Activated naive CD4-positive, alpha-beta T cell treated with anti-CD3 and anti-CD28 coated beads, Interleukin-2, amount 50 U/mL, for 24 hours (primary cell): ENCODE measurements around the gene HOXB1.

Experiments
- H3K27ac Mint-ChIP-seq: one replicate; pipeline ENCODE4 v1.8.0; 2021; ENCODE audit warnings: mild to moderate bottlenecking, mixed read lengths
- H3K27me3 Mint-ChIP-seq: one replicate; pipeline ENCODE4 v1.8.0; 2021; ENCODE audit warnings: mixed read lengths
- H3K36me3 Mint-ChIP-seq: one replicate; pipeline ENCODE4 v1.8.0; 2021; ENCODE audit warnings: mixed read lengths
- H3K4me1 Mint-ChIP-seq: one replicate; pipeline ENCODE4 v1.8.0; 2021; ENCODE audit warnings: mixed read lengths
- H3K4me3 Mint-ChIP-seq: one replicate; pipeline ENCODE4 v1.8.0; 2021; ENCODE audit warnings: mild to moderate bottlenecking, mixed read lengths
- H3K9me3 Mint-ChIP-seq: one replicate; pipeline ENCODE4 v1.8.0; 2021; ENCODE audit warnings: mixed read lengths

HOXB1 gene

DNA sequence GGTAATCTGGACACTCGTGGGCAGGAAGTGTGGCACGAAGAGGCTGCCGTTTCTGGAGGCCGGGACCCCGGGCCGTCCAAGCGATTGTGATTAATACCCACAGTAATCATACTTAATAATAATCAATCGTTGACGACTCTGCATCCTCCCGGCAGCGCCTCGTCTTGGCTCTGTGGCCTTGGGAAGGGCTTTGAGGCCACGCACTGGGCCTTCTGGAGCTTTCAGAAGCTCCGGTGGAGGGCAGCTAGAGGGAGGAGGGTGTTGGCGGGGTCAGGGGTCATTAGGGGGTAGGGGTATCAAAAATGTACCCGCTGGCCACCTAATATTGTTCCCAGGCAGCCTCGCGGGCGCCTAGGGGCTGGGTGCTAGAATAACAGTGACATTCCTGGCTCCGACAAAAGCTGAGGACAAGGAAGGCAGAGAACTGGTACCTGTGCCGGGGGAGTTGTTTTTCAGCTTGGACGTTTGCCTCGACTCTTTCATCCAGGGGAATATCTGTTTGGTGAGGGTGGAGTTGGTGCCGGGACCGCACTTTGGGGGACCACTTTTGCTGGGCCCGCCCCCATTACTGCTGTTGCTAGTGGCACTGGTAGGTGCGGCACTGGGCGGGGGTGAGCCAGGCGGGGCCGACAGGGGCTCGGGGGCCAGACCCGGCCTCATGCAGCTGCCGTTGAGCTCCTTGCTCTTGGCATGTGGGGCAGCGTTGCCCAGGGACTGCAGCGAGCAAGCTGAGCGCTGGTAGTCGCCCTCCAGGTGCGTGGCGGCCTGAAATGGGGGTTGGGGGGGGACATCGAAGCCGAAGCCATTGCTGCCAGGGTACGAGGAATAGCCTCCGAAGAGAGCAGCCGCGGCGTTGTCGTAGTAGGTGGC lies 21.0 kb upstream of the HOXB1 start:
- H3K27ac Mint-ChIP-seq = no peak overlapping the region
- H3K27me3 Mint-ChIP-seq = peaks cover 1% of the 10 kb centered on the region
- H3K4me3 Mint-ChIP-seq = no peak overlapping the region
- H3K4me1 Mint-ChIP-seq = peaks cover 36% of the 10 kb centered on the region
- H3K9me3 Mint-ChIP-seq = no peaks in the 10 kb centered on the region
- H3K36me3 Mint-ChIP-seq = no peaks in the 10 kb centered on the region

DNA sequence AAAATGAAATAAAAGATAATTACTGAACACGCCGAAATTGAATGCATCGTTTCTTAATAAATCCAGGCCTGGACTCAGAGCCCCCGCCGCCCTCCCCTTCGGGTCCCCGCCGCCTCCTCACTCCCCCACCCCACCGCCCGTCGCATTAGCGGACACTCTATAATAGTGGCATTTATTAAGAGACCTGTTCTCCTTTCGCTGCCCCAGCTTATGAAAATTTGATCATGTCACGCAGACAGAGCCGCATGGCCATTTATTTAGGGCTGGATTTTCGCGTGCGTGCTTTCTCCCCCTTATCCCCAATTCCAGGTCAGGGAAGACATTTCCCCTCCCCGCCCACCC lies 20.4 kb upstream of the HOXB1 start:
- no peak overlapping the region for H3K4me3 Mint-ChIP-seq
- H3K36me3 Mint-ChIP-seq = no peaks in the 10 kb centered on the region
- peaks cover 1% of the 10 kb centered on the region for H3K27me3 Mint-ChIP-seq
- H3K9me3 Mint-ChIP-seq = no peaks in the 10 kb centered on the region
- no peak overlapping the region for H3K27ac Mint-ChIP-seq
- peaks cover 38% of the 10 kb centered on the region for H3K4me1 Mint-ChIP-seq

DNA sequence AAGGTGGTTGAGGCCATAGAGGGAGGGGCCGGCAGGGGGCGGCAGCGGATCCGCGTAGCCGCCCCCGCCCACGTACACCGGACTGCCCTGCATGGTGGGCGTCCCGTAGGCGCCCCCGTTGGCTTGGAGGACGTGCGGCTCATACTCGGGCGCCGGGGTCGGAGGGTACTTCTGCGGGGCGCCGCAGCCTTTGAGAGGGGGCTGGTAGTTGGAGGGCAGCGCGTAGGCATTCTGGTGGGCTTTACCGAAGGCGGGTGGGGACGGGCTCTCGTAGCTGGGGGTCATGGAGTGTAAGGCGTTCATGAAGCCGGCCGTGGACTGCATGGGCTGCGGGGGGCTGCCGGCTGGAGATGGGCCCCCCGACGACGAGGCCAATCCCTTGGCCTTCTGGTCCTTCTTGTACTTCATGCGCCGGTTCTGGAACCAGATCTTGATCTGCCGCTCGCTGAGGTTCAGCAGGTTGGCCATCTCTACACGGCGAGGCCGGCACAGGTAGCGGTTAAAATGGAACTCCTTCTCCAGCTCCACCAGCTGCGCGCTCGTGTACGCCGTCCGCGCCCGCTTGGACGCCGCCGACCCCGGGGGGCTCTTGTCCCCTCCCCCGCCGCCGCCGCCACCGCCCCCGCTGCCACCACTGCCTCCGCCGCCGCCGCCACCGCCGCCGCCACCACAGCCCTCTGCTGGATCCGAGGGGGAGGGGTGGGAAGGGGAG lies 19.8 kb upstream of the HOXB1 start:
- Mint-ChIP-seq H3K9me3 (no peaks in the 10 kb centered on the region), H3K27ac (no peak overlapping the region), H3K36me3 (no peaks in the 10 kb centered on the region), H3K27me3 (peaks cover 1% of the 10 kb centered on the region), H3K4me1 (peaks cover 38% of the 10 kb centered on the region), H3K4me3 (no peak overlapping the region)

DNA sequence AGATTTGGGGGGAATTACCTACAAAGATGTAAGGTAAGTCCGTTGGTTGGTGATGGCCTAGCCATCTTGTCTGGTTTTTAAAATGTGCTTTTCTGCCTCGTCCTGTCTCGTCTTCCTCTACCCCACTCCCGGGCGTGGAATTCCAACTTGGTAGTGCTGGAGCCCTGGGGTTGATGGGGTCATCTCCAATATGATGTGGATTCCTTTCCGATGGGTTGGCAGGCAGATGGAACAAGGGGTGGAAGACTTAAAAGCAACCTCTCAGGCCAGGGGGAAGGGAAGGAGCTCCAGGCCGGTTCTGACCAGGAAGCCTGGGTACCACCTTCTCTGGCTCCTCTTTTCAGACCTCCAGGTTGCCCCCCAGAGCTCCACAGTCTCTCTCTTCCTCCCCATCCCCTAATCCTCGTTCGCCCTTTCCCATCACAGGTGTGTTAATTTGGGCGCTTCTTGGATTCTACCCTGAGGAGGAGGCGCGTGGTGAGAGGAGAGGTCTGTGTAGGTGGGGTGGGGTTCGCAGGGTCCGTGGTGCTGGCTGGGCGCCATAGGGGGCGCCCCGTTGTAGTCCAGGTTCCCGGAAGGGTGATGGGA lies 19.2 kb upstream of the HOXB1 start:
- H3K27ac Mint-ChIP-seq = no peak overlapping the region

DNA sequence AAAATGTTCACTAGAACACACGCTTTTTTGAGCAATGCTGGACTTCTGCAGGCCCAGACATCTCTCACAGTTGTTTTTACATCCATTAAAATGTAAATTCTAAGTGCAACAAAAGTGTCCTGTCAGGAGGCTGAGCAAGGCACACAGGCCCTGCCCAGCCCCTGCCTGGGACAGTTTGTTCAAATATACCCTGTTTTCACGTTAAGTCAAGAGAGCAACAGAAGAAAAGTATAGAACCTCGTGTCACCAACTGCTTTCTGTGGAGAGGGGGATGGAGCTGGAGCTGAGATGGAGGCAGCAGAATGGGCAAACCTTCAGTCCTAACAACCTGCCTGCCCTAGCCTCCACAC lies 18.4 kb upstream of the HOXB1 start:
- no peaks in the 10 kb centered on the region for H3K36me3 Mint-ChIP-seq
- H3K9me3 Mint-ChIP-seq = no peaks in the 10 kb centered on the region
- H3K4me3 Mint-ChIP-seq = no peak overlapping the region
- peaks cover 44% of the 10 kb centered on the region for H3K4me1 Mint-ChIP-seq
- H3K27me3 Mint-ChIP-seq = no peaks in the 10 kb centered on the region
- H3K27ac Mint-ChIP-seq = no peak overlapping the region

More for the DNA sequence above, 19.2 kb upstream of the HOXB1 start:
- Mint-ChIP-seq H3K4me1 (peaks cover 39% of the 10 kb centered on the region), H3K4me3 (no peak overlapping the region), H3K9me3 (no peaks in the 10 kb centered on the region), H3K27me3 (peaks cover under 1% of the 10 kb centered on the region), H3K36me3 (no peaks in the 10 kb centered on the region)

DNA sequence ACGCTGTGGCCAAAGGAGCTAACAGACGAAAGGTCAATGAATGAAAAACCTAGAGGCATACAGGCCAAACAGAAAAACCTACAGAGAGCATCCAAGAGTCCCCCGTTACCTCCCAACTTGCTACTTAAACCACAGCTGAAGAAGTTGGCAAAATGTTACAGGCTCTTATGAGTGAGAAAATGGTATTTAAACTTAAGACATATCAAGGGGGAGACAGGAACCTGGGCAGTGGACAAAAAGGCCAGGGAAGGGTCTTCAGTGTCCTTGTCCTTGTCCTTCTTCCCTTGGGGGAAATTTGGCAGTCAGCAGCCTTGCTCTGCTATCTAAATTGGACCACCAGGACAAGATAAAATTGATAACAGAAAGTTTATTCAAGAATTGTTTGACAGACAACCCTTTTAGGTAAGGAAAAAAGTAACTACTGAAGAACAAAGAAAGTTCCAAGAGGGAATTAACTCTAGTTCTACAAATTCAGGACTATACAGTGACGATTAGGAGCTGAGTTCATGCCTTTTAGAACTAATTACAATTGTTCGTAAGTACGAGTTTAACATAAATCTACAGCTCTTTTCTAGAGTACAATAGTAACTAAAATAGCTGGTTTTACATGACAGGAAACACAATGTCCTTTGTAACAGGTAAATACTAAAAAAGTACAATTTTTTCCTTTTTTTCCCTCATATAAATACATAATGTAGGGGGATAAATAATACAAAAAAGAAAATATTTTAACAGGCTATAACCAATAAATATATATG lies 17.9 kb upstream of the HOXB1 start:
- H3K4me3 Mint-ChIP-seq = peak overlapping the region; percentile 79
- H3K27ac Mint-ChIP-seq = peak overlapping the region; percentile 93
- H3K27me3 Mint-ChIP-seq = no peaks in the 10 kb centered on the region
- no peaks in the 10 kb centered on the region for H3K36me3 Mint-ChIP-seq
- H3K4me1 Mint-ChIP-seq = peaks cover 44% of the 10 kb centered on the region
- no peaks in the 10 kb centered on the region for H3K9me3 Mint-ChIP-seq

DNA sequence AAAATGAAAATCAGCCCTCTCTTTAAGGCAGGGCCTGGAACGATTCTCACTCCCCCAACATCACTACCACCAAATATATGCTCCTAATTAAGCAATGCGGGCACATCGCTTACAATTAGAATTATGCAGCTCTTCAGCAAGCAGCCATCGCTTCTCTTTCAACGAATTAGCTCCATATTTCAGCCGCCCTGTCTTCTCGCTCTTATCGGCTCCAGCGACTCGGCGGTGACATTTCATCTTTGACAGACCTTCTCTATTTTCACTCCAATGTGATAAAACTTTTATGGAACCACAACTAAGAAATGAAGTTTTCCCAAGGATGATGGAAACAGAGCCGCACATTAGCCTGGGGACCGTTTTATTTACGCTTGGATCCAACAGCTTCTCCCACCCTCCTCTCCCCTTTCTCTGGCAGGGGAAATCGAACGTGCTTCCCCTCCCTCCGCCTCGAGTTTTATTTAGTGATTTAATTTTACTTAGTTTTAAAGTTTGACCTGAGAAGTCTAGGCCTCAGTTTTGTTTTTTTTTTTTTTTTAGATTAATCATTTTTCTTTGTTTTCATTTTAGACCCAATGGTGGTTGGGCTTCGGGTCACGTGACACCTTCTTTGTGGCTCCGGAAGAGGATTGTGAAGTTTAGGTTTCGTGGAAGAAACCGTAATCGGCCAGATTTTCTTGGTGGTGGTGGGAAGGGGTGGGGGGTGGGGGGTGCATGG lies 17.2 kb upstream of the HOXB1 start:
- no peaks in the 10 kb centered on the region for H3K36me3 Mint-ChIP-seq
- H3K27me3 Mint-ChIP-seq = no peaks in the 10 kb centered on the region
- H3K9me3 Mint-ChIP-seq = no peaks in the 10 kb centered on the region
- H3K4me1 Mint-ChIP-seq = peaks cover 44% of the 10 kb centered on the region
- H3K27ac Mint-ChIP-seq = peak overlapping the region; percentile 93
- H3K4me3 Mint-ChIP-seq = peak overlapping the region; percentile 79

DNA sequence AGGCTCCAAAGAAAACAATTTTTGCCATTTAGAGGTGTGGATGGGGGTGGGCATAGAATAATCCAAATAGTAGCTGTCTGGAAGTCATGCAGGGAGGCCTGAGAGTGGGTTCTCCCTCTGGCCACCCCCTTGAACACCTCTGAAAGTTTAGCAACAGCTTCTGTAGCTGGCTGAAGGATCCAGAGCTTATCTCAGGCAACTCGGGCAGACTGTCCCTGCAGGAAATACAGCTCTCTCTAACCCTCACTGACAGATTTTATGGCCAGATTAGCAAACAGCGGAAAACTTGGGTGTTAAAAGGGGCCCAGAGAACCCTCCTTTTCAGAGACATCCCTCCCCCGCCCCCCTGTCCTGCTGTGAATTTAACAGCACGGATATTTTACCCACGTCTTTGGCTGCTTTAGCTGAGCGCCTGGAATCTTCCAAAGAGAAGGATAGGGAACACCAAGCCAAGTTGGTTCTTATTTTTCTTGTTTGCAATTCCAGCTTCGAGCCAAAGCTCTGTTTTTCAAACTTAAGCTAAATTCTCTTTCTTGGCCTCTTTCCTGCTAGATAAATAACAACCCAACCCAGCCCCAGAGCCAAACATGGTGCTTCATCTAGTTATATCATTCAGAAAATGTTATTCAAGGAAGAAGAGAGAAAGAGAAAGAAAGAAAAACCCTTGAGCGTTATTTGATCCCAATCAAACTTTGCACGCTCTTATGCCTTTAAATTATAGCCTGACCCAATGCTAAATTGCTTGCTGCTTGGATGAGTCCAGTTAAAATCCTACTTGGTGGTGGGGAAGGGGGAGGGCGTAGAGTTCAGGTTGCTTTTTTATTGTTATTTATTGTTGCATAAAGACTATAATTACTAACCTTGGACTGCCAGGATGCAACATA lies 16.4 kb upstream of the HOXB1 start:
- peaks cover 49% of the 10 kb centered on the region for H3K4me1 Mint-ChIP-seq

DNA sequence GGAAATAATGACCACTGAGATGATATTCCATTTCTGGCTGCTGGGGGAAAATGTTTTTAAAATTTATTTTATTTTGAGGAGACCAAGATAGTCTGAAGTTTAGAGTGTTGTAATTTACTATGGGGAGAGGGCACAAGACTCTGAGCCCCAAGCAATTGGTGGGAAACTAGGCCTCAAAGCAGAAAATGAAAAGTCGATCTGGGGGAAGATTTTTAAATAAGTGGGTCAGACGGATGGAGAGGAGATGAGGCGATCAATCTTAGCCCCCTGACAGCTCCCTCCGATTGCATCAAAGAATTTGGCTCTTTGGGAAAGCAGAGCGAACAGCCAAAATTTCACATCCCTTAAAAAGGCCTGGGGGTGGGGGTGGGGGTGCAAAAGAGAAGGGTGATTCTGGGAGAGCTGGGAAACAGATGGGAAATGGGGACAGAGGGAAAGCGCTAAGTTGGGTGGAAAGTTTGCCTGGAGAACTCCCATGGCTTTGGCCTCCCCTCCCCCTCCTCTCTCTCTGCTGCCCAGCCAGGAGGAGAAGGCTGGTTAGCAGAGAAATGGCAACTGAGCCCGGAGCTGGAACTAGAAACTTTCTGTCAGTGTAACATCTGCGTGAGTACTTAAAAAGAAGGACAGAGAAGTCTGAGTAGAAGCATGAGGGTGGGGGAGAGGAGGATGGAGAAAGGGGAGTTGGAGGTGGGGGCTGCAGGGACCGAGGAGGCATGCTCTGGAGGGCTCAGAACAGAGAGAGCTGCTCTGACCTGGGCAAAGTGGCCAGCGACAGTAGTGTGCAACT lies 15.5 kb upstream of the HOXB1 start:
- Mint-ChIP-seq H3K4me1 (peaks cover 51% of the 10 kb centered on the region), H3K27me3 (peaks cover 1% of the 10 kb centered on the region), H3K9me3 (no peaks in the 10 kb centered on the region), H3K27ac (peak overlapping the region; percentile 86), H3K4me3 (peak overlapping the region; percentile 79), H3K36me3 (peaks cover 1% of the 10 kb centered on the region)

More for the DNA sequence above, 16.4 kb upstream of the HOXB1 start:
- Mint-ChIP-seq H3K27me3 (peaks cover 1% of the 10 kb centered on the region), H3K9me3 (no peaks in the 10 kb centered on the region), H3K4me3 (peak overlapping the region; percentile 79), H3K36me3 (peaks cover under 1% of the 10 kb centered on the region), H3K27ac (peak overlapping the region; percentile 93)

DNA sequence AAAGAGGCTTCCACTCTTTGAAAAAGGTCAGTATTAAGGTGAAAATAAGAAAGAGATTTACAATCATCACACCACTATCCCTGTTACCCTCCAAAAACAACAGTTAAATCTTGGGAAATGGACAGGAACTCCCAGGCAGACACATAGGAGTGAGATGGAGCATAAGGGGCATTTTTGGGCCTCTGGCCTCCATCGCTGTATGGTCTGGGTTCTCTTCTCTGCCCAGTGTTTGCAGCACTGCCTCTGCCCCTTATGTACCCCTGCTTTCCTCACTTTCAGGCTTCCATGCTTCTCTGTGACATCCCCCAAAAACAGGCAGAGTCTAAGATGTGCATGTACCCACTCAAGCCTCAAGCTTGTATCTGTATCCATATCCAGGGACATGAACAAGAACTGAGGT lies 14.7 kb upstream of the HOXB1 start:
- Mint-ChIP-seq H3K27me3 (peaks cover 1% of the 10 kb centered on the region), H3K36me3 (peaks cover 1% of the 10 kb centered on the region), H3K4me1 (peaks cover 55% of the 10 kb centered on the region), H3K27ac (peak overlapping the region; percentile 86), H3K9me3 (no peaks in the 10 kb centered on the region), H3K4me3 (peak overlapping the region; percentile 88)

DNA sequence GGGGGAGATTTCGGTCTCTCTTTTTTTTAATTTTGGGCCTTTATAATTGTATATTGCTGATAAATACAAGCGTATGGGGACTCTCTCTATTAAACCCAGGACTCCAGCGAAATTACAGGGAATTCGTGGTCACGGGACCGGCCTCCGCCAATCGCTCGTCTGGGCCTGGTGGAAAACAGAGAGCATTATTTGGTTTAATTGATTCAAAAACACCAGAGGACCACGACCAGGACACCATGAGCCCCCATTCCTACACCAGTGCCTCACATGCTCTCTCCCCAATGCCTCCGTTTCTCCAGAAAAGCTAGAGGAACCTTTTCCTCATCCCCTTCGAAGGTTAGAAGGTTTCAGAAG lies 14.2 kb upstream of the HOXB1 start, which contains the start of gene HOXB2:
TSS of gene HOXB2 (minus strand) at position 88 of the 354 bp plus-strand sequence. CDS start 198 bp downstream, outside the sequence.
- H3K4me3 Mint-ChIP-seq = peak within 1 kb of the TSS; percentile 88
- peaks cover 1% of the 10 kb centered on the region for H3K27me3 Mint-ChIP-seq
- peak within 1 kb of the TSS; percentile 90 for H3K27ac Mint-ChIP-seq
- H3K36me3 Mint-ChIP-seq = peaks cover 1% of the 10 kb centered on the region
- H3K9me3 Mint-ChIP-seq = no peaks in the 10 kb centered on the region
- peaks cover 59% of the 10 kb centered on the region for H3K4me1 Mint-ChIP-seq

DNA sequence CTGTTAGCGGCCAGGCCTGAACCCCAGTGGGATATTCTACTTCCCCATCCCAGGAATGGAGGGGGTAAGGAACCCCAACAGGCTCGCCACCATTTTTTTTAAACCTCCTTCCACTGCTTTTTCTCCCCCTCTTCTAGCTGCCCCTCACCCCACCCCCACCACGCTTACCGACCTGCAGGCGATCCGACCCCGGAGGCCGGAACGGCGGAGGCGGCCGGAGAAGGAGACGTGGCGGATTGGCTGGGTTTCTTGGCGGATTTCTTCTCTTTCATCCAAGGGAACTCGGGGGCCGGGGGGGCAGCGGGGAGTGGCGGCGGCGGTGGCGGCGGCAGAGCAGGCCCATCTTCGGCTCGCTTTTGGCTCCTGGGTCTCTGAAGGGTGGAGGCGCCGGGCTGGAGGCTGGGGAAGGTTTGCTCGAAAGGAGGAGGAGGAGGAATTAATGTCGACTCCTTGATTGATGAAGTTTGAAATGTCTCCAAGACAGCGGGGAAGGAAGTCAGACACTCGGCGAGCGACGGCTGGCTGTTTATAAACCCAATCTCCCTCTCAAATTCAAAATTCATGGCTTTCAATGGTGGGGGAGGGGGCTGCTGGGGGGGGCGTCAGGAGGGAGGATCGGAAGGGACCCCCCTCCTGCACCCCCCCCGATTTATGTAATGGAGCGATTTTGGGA lies 13.7 kb upstream of the HOXB1 start:
- peaks cover 63% of the 10 kb centered on the region for H3K4me1 Mint-ChIP-seq
- peak overlapping the region; percentile 90 for H3K27ac Mint-ChIP-seq
- H3K4me3 Mint-ChIP-seq = peak overlapping the region; percentile 88
- H3K9me3 Mint-ChIP-seq = no peaks in the 10 kb centered on the region
- H3K27me3 Mint-ChIP-seq = peaks cover 1% of the 10 kb centered on the region
- H3K36me3 Mint-ChIP-seq = peaks cover 1% of the 10 kb centered on the region

DNA sequence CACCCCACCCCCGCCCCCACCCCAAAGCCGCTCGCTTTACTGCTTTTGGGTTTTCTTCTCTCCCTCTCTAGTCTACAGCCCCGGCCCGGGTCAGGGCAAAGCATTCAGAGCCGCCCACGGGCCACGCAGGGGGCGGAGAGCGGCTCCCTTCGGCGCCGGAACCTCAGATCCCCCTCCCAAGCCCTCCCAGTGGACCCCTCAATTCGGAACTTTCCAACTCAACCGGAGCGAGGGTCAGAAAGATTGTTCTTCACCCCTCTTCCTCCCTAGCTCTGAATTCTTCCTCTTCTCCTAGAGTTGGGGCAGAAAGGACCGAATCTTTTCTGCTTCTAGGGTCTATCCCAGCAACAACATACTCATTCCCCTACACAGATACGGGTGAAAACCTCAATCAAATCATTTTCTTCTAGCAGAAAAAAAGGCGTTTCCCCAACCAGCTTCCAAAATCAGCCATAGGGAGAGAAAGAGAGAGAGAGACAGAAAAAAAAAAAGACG lies 13.1 kb upstream of the HOXB1 start:
- peaks cover 1% of the 10 kb centered on the region for H3K36me3 Mint-ChIP-seq
- H3K27me3 Mint-ChIP-seq = peaks cover 1% of the 10 kb centered on the region
- H3K4me3 Mint-ChIP-seq = peak overlapping the region; percentile 88
- no peaks in the 10 kb centered on the region for H3K9me3 Mint-ChIP-seq
- peak overlapping the region; percentile 90 for H3K27ac Mint-ChIP-seq
- H3K4me1 Mint-ChIP-seq = peaks cover 59% of the 10 kb centered on the region
